ENCODE results near the gene NKD1. TPM values are rescaled to one million over a fixed set of nuclear protein-coding genes. Genes with fewer than 3 reads are reported as not detected.
"Not testable (repeated sequence)": the region's sequence is repeated elsewhere in the genome, so short reads cannot be mapped to it uniquely, and the experiment has no call there.

Gene NKD1
- polyA plus RNA-seq, 2 donors, result 1.1 to 2.0 TPM

DNA sequence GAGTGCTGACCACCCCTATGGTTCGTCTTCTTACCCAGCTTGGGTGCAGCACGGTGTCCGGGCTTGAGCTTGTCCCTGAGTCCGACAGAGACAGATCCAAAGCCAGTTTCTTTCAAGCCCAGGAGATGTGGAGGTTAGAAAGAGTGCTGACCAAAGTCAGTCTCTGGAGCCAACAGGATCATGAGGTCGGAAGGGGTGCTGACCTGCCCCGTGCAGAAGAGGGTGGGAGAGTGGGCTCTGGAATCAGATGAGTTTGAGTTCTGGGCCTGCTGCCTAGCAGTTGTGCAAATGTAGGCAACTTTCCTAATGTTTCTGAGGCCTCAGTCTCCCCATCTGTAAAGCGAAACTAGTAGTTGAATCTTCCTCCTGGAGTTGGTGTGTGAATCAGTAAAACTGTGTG is 24.5 kb downstream of the NKD1 start:
- no peak overlapping the region for H3K4me3 ChIP-seq (ENCODE audit: low read depth in 1 of 2, low read length in 2 of 2)
- H3K27ac ChIP-seq (ENCODE audit: low read depth in 2 of 2, low read length in 1 of 2), result peak overlapping the region; percentile 19 to 30

GRCh38 chr16:50573279-50573678 is 25.1 kb downstream of the NKD1 start:
- H3K27ac ChIP-seq (ENCODE audit: low read depth in 2 of 2, low read length in 1 of 2), result peak overlapping the region; percentile 0 to 39

More for the DNA sequence above, 24.5 kb downstream of the NKD1 start:
- WGBS, 2 donors, result 79 to 82% methylated on average over 7 of the region's 7 CpGs
- H3K4me1 ChIP-seq (ENCODE audit: control insufficient read depth in 2 of 2, insufficient read depth in 2 of 2, low read length in 1 of 2), result no peaks in the 10 kb centered on the region
- H3K9me3 ChIP-seq (ENCODE audit: control insufficient read depth in 2 of 2, insufficient read depth in 1 of 2, low read depth in 1 of 2, low read length in 1 of 2), result no peaks in the 10 kb centered on the region
- H3K27me3 ChIP-seq (ENCODE audit: control insufficient read depth in 1 of 2, insufficient read depth in 2 of 2, low read length in 2 of 2), result no peaks in the 10 kb centered on the region
- no peaks in the 10 kb centered on the region for H3K36me3 ChIP-seq (ENCODE audit: control insufficient read depth in 2 of 2, insufficient read depth in 2 of 2, low read length in 1 of 2)

GRCh38 chr16:50573947-50574744 is 25.9 kb downstream of the NKD1 start:
- WGBS, 2 donors, result 53 to 72% methylated on average over 14 of the region's 14 CpGs
- Histone ChIP-seq H3K4me1 (ENCODE audit: control insufficient read depth in 2 of 2, insufficient read depth in 2 of 2, low read length in 1 of 2) (no peaks in the 10 kb centered on the region), H3K27ac (ENCODE audit: low read depth in 2 of 2, low read length in 1 of 2) (peak overlapping the region; percentile 54 to 81), H3K4me3 (ENCODE audit: low read depth in 1 of 2, low read length in 2 of 2) (no peak overlapping the region), H3K27me3 (ENCODE audit: control insufficient read depth in 1 of 2, insufficient read depth in 2 of 2, low read length in 2 of 2) (no peaks in the 10 kb centered on the region), H3K9me3 (ENCODE audit: control insufficient read depth in 2 of 2, insufficient read depth in 1 of 2, low read depth in 1 of 2, low read length in 1 of 2) (no peaks in the 10 kb centered on the region), H3K36me3 (ENCODE audit: control insufficient read depth in 2 of 2, insufficient read depth in 2 of 2, low read length in 1 of 2) (peaks cover 0 to 3% of the 10 kb centered on the region in 2 donors)

More at GRCh38 chr16:50573279-50573678, 25.1 kb downstream of the NKD1 start:
- no peaks in the 10 kb centered on the region for H3K27me3 ChIP-seq (ENCODE audit: control insufficient read depth in 1 of 2, insufficient read depth in 2 of 2, low read length in 2 of 2)
- H3K4me1 ChIP-seq (ENCODE audit: control insufficient read depth in 2 of 2, insufficient read depth in 2 of 2, low read length in 1 of 2), result no peaks in the 10 kb centered on the region
- H3K4me3 ChIP-seq (ENCODE audit: low read depth in 1 of 2, low read length in 2 of 2), result no peak overlapping the region
- 87 to 91% methylated on average over 5 of the region's 5 CpGs for WGBS, 2 donors
- H3K36me3 ChIP-seq (ENCODE audit: control insufficient read depth in 2 of 2, insufficient read depth in 2 of 2, low read length in 1 of 2), result no peaks in the 10 kb centered on the region
- H3K9me3 ChIP-seq (ENCODE audit: control insufficient read depth in 2 of 2, insufficient read depth in 1 of 2, low read depth in 1 of 2, low read length in 1 of 2), result no peaks in the 10 kb centered on the region

- Histone ChIP-seq H3K4me3 (ENCODE audit: low read depth in 1 of 2, low read length in 2 of 2) (no peak overlapping the region), H3K36me3 (ENCODE audit: control insufficient read depth in 2 of 2, insufficient read depth in 2 of 2, low read length in 1 of 2) (peaks cover 0 to 3% of the 10 kb centered on the region in 2 donors), H3K27me3 (ENCODE audit: control insufficient read depth in 1 of 2, insufficient read depth in 2 of 2, low read length in 2 of 2) (no peaks in the 10 kb centered on the region), H3K27ac (ENCODE audit: low read depth in 2 of 2, low read length in 1 of 2) (peak overlapping the region; percentile 54 to 81), H3K9me3 (ENCODE audit: control insufficient read depth in 2 of 2, insufficient read depth in 1 of 2, low read depth in 1 of 2, low read length in 1 of 2) (no peaks in the 10 kb centered on the region), H3K4me1 (ENCODE audit: control insufficient read depth in 2 of 2, insufficient read depth in 2 of 2, low read length in 1 of 2) (peaks cover 0 to 1% of the 10 kb centered on the region in 2 donors)
Observed at GRCh38 chr16:50574745-50575136, 26.5 kb downstream of the NKD1 start.

- no peaks in the 10 kb centered on the region for H3K9me3 ChIP-seq (ENCODE audit: control insufficient read depth in 2 of 2, insufficient read depth in 1 of 2, low read depth in 1 of 2, low read length in 1 of 2)
- H3K36me3 ChIP-seq (ENCODE audit: control insufficient read depth in 2 of 2, insufficient read depth in 2 of 2, low read length in 1 of 2), result peaks cover 0 to 3% of the 10 kb centered on the region in 2 donors
- 94 to 96% methylated on average over 2 of the region's 2 CpGs for WGBS, 2 donors
- no peak overlapping the region for H3K4me3 ChIP-seq (ENCODE audit: low read depth in 1 of 2, low read length in 2 of 2)
- peaks cover 0 to 7% of the 10 kb centered on the region in 2 donors for H3K4me1 ChIP-seq (ENCODE audit: control insufficient read depth in 2 of 2, insufficient read depth in 2 of 2, low read length in 1 of 2)
- H3K27ac ChIP-seq (ENCODE audit: low read depth in 2 of 2, low read length in 1 of 2), result peak overlapping the region in 1 of 2 donors; percentile 43
- no peaks in the 10 kb centered on the region for H3K27me3 ChIP-seq (ENCODE audit: control insufficient read depth in 1 of 2, insufficient read depth in 2 of 2, low read length in 2 of 2)
Observed at GRCh38 chr16:50575743-50576142, 27.5 kb downstream of the NKD1 start.

DNA sequence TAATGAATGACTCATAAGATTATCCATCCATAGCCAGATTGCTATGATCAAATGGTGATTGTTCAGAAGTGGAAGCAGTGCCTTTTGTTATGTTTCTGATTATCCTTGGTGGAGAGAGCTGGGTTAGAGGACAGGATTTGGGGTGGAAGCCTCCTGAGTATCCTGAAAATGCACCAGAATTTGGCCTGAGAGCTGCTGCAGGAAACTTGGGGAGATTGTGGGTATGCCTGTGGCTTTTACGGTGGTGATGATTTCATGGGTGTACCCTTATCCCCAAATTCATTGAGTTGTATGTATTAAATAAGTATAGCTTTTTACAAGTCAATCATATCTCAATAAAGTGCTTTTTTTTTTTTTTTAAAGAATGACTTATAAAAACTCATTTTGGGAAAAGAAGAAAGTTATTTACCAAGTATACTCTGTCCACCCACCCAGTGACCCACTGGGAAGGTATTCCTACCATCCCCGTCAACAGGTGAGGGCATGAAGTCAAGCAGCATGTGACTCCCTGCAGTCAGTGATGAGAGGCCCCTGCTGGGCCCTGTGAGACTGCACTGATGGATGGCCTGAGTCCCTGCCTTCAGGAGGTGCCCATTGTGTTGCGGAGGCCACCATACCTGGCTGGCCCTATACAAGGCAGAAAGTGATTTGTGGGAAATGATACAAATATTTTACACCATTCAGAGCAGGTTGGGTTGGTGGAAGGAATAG is 28.4 kb downstream of the NKD1 start:
- Histone ChIP-seq H3K9me3 (ENCODE audit: control insufficient read depth in 2 of 2, insufficient read depth in 1 of 2, low read depth in 1 of 2, low read length in 1 of 2) (no peaks in the 10 kb centered on the region), H3K27ac (ENCODE audit: low read depth in 2 of 2, low read length in 1 of 2) (no peak overlapping the region), H3K36me3 (ENCODE audit: control insufficient read depth in 2 of 2, insufficient read depth in 2 of 2, low read length in 1 of 2) (peaks cover 0 to 3% of the 10 kb centered on the region in 2 donors), H3K4me3 (ENCODE audit: low read depth in 1 of 2, low read length in 2 of 2) (no peak overlapping the region), H3K27me3 (ENCODE audit: control insufficient read depth in 1 of 2, insufficient read depth in 2 of 2, low read length in 2 of 2) (no peaks in the 10 kb centered on the region), H3K4me1 (ENCODE audit: control insufficient read depth in 2 of 2, insufficient read depth in 2 of 2, low read length in 1 of 2) (peaks cover 0 to 10% of the 10 kb centered on the region in 2 donors)
- WGBS, 2 donors, result 93% methylated on average over 3 of the region's 3 CpGs

DNA sequence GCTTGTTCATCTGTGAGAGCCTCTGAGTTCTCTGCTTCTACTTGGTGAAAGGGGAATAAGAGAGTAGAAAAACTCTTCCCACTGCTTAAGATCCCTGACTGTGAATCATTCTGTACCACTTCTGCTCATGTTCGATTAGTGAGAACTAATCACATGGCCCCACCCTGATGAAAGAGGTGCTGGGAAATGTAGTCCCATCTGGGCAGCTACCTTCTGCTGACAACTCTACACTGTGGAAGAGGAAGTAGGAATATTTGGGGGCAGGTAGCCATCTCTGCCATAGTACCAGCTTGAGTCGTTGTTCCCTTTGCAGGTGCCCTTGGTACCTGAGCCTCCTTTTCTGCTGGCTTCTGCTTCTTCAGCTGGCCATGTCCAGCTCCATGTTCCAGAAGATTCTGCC is 29.9 kb downstream of the NKD1 start:
- peaks cover 0 to 3% of the 10 kb centered on the region in 2 donors for H3K36me3 ChIP-seq (ENCODE audit: control insufficient read depth in 2 of 2, insufficient read depth in 2 of 2, low read length in 1 of 2)

DNA sequence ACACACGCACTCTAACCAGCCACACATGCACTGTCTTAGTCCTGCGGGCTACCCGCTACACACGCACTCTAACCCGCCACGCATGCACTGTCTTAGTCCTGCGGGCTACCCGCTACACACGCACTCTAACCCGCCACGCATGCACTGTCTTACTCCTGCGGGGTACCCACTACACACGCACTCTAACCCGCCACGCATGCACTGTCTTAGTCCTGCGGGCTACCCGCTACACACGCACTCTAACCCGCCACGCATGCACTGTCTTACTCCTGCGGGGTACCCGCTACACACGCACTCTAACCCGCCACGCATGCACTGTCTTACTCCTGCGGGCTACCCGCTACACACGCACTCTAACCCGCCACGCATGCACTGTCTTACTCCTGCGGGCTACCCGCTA is 31.2 kb downstream of the NKD1 start:
- not testable (repeated sequence) for H3K36me3 ChIP-seq (ENCODE audit: control insufficient read depth in 2 of 2, insufficient read depth in 2 of 2, low read length in 1 of 2); H3K4me1 ChIP-seq (ENCODE audit: control insufficient read depth in 2 of 2, insufficient read depth in 2 of 2, low read length in 1 of 2); H3K27ac ChIP-seq (ENCODE audit: low read depth in 2 of 2, low read length in 1 of 2); H3K9me3 ChIP-seq (ENCODE audit: control insufficient read depth in 2 of 2, insufficient read depth in 1 of 2, low read depth in 1 of 2, low read length in 1 of 2); H3K4me3 ChIP-seq (ENCODE audit: low read depth in 1 of 2, low read length in 2 of 2); H3K27me3 ChIP-seq (ENCODE audit: control insufficient read depth in 1 of 2, insufficient read depth in 2 of 2, low read length in 2 of 2)
- 97% methylated on average over 29 to 32 of the region's 32 CpGs for WGBS, 2 donors

More for the DNA sequence above, 29.9 kb downstream of the NKD1 start:
- H3K4me1 ChIP-seq (ENCODE audit: control insufficient read depth in 2 of 2, insufficient read depth in 2 of 2, low read length in 1 of 2), result peaks cover 3 to 10% of the 10 kb centered on the region in 2 donors
- no peaks in the 10 kb centered on the region for H3K9me3 ChIP-seq (ENCODE audit: control insufficient read depth in 2 of 2, insufficient read depth in 1 of 2, low read depth in 1 of 2, low read length in 1 of 2)
- H3K27me3 ChIP-seq (ENCODE audit: control insufficient read depth in 1 of 2, insufficient read depth in 2 of 2, low read length in 2 of 2), result no peaks in the 10 kb centered on the region
- H3K27ac ChIP-seq (ENCODE audit: low read depth in 2 of 2, low read length in 1 of 2), result no peak overlapping the region
- 61 to 63% methylated on average over 2 of the region's 2 CpGs for WGBS, 2 donors
- no peak overlapping the region for H3K4me3 ChIP-seq (ENCODE audit: low read depth in 1 of 2, low read length in 2 of 2)

- Histone ChIP-seq H3K36me3 (ENCODE audit: control insufficient read depth in 2 of 2, insufficient read depth in 2 of 2, low read length in 1 of 2) (peaks cover 0 to 3% of the 10 kb centered on the region in 2 donors), H3K4me3 (ENCODE audit: low read depth in 1 of 2, low read length in 2 of 2) (no peak overlapping the region), H3K9me3 (ENCODE audit: control insufficient read depth in 2 of 2, insufficient read depth in 1 of 2, low read depth in 1 of 2, low read length in 1 of 2) (no peaks in the 10 kb centered on the region), H3K4me1 (ENCODE audit: control insufficient read depth in 2 of 2, insufficient read depth in 2 of 2, low read length in 1 of 2) (peaks cover 3 to 10% of the 10 kb centered on the region in 2 donors), H3K27me3 (ENCODE audit: control insufficient read depth in 1 of 2, insufficient read depth in 2 of 2, low read length in 2 of 2) (no peaks in the 10 kb centered on the region), H3K27ac (ENCODE audit: low read depth in 2 of 2, low read length in 1 of 2) (no peak overlapping the region)
- 73 to 79% methylated on average over 8 of the region's 8 CpGs for WGBS, 2 donors
Observed at GRCh38 chr16:50580180-50580798, 32.1 kb downstream of the NKD1 start.
